Spleen (tissue), 11 donors: ENCODE measurements around the gene MED10. TPM values are rescaled to one million over a fixed set of nuclear protein-coding genes. Genes with fewer than 3 reads are reported as not detected.

Source experiments
- DNase-seq: peaks from one replicate; pipeline ENCODE4 v3.0.0-alpha.2; 2020
- H3K27ac ChIP-seq, 8 donors: fragments of 200-600 bp; sonication (generic) in 7 of 8; 1 replicate in 4 of 8; 2 replicates in 4 of 8; pipeline versions ENCODE4 v1.5.0 to v1.8.0; 2016 to 2021; ENCODE audit warnings: inconsistent platforms in 4 of 8, mild to moderate bottlenecking in 4 of 8, moderate library complexity in 1 of 8
- H3K27me3 ChIP-seq, 7 donors: fragments of 200-600 bp; sonication (generic) in 6 of 7; replicated peaks in 1 of 7; 1 replicate in 4 of 7; 2 replicates in 3 of 7; pipeline versions ENCODE4 v1.5.0 to v1.8.0; 2016 to 2021; ENCODE audit warnings: inconsistent platforms in 3 of 7, mild to moderate bottlenecking in 1 of 7
- H3K36me3 ChIP-seq, 6 donors: fragments of 200-600 bp; sonication (generic) in 5 of 6; 1 replicate in 4 of 6; 2 replicates in 2 of 6; pipeline versions ENCODE4 v1.5.0 to v1.8.0; 2016 to 2021; ENCODE audit warnings: inconsistent platforms in 2 of 6
- H3K4me1 ChIP-seq, 6 donors: fragments of 200-600 bp; sonication (generic) in 5 of 6; 1 replicate in 3 of 6; 2 replicates in 3 of 6; pipeline versions ENCODE4 v1.5.0 to v1.8.0; 2016 to 2021; ENCODE audit warnings: inconsistent platforms in 3 of 6
- H3K4me3 ChIP-seq, 8 donors: fragments of 200-600 bp; sonication (generic) in 7 of 8; 1 replicate in 4 of 8; 2 replicates in 4 of 8; pipeline versions ENCODE4 v1.5.0 to v1.8.0; 2016 to 2021; ENCODE audit warnings: inconsistent platforms in 4 of 8, mild to moderate bottlenecking in 4 of 8, moderate library complexity in 2 of 8
- H3K9me3 ChIP-seq, 8 donors: fragments of 200-600 bp; sonication (generic) in 7 of 8; 1 replicate in 4 of 8; 2 replicates in 4 of 8; pipeline versions ENCODE4 v1.5.0 to v1.8.0; 2016 to 2021; ENCODE audit warnings: inconsistent platforms in 4 of 8
- POLR2A ChIP-seq, 3 donors: fragments of 450-650 bp; IDR thresholded peaks; one replicate each; pipeline ENCODE4 v1.5.1; 2017; ENCODE audit warnings: antibody characterized with exemption in 3 of 3, mild to moderate bottlenecking in 1 of 3
- POLR2AphosphoS5 ChIP-seq, 3 donors: sonication (generic); formaldehyde crosslinking; IDR thresholded peaks; one replicate each; pipeline ENCODE4 v1.5.1; 2017; ENCODE audit warnings: antibody characterized with exemption in 3 of 3
- WGBS, 5 donors: extraction: QIAGEN DNeasy Blood & Tissue Kit in 3 of 5; methylation state at CpG; one replicate each; pipeline versions ENCODE4 v1.1.5 to v1.1.7; 2013 to 2018; 5-methylcytosine and 5-hydroxymethylcytosine counted together
- intact Hi-C: fragments of 100-400 bp; cut with DNase I; formaldehyde crosslinking; loops from one replicate; pipeline ENCODE4 v1.15.0; 2023; ENCODE audit warnings: low total_unique reads
- polyA plus RNA-seq, 3 donors: library from polyadenylated mRNA; stranded (reverse); fragments of 200-250 nt; gene quantifications; one replicate each; pipeline ENCODE4 v1.2.1, GENCODE V29; 2013
- total RNA-seq, 7 donors: library from RNA; depleted of rRNA in 3 of 7; stranded (reverse); fragments of >200 nt in 3 of 7; fragmentation: NEBNext Ultra II Directional in 4 of 7; extraction: Animal tissue kit (Norgen Biotek cat#: 25700) in 4 of 7; gene quantifications; one replicate each; pipeline versions ENCODE4 v1.1.0 to v1.2.1, GENCODE V29; 2016 to 2021
- TF ChIP-seq, protein P1 (sequence below), 11 experiments: fragments of 200-600 bp in 7 of 11; fragments of 450-650 bp in 4 of 11; sonication (generic) in 4 of 11; IDR thresholded peaks in 8 of 11; conservative IDR thresholded peaks in 3 of 11; 1 replicate in 7 of 11; 2 replicates in 4 of 11; pipeline versions ENCODE4 v1.4.0 to v1.8.0; 2016 to 2021; ENCODE audit warnings: antibody characterized with exemption in 11 of 11, inconsistent platforms in 4 of 11, mild to moderate bottlenecking in 1 of 11
- donor health status: healthy with polysubstance abuse.
- donor health status: DM: no; HTN: no; CAD: no; lungs with moderate emphysema.
- donor health status: DM: no; HTN: no; CAD: no.
- donor health status: Bipolar disorder and iron deficiency.
- donor health status: healthy.
- donor health status: DM: no; HTN: no; CAD: no.
- donor health status: DM: yes; HTN: yes; CAD: no.

Gene MED10
- total and polyA plus RNA-seq, 10 donors, result 31.9 to 50.4 (median 43.6) TPM

DNA sequence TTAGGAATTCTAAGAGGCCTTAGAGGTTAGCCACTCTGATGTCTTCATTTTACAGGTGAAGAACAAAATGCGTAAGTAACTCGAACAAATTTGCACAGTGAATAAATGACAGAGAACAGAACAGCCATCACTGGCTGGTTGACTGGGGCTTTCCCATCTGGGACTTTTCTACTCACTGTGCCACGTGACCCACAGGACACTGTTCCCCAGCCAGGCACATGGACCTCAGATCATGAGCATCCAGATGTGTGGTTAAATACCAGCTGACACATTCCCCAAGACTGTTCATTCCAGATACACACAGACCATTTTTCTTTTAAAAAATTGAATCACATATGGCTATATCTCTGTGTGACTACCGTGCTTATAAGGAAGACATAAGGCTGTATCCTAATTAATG, 25.8 kb upstream of the MED10 start:
- 73 to 89% (median 80%) methylated on average over 4 of the region's 4 CpGs for WGBS, 5 donors
- no peak overlapping the region for H3K27ac ChIP-seq
- intact Hi-C loops, result no loop called here

DNA sequence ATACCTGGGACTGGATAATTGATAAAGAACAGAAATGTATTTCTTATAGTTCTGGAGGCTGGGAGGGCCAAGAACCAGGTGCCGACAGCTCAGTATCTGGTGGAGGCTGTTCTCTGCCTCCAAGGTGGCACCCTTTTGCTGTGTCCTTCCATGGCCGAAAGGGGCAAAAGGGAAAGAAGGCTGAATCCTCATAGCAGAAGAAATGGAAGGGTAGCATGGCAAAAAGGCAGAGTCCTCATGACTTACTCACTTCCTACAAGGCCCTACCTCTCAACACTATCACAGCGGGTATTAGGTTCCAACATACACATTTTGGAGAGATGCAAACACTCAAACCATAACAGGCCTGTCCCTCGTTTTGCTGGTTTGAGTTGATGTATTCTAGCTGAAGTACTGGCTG, 25.1 kb upstream of the MED10 start:
- no peaks in the 10 kb centered on the region for H3K36me3 ChIP-seq
- TF ChIP-seq, protein P1, sequence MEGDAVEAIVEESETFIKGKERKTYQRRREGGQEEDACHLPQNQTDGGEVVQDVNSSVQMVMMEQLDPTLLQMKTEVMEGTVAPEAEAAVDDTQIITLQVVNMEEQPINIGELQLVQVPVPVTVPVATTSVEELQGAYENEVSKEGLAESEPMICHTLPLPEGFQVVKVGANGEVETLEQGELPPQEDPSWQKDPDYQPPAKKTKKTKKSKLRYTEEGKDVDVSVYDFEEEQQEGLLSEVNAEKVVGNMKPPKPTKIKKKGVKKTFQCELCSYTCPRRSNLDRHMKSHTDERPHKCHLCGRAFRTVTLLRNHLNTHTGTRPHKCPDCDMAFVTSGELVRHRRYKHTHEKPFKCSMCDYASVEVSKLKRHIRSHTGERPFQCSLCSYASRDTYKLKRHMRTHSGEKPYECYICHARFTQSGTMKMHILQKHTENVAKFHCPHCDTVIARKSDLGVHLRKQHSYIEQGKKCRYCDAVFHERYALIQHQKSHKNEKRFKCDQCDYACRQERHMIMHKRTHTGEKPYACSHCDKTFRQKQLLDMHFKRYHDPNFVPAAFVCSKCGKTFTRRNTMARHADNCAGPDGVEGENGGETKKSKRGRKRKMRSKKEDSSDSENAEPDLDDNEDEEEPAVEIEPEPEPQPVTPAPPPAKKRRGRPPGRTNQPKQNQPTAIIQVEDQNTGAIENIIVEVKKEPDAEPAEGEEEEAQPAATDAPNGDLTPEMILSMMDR (IDR thresholded peaks at IDR 0.05 in 8 of 11, conservative IDR thresholded peaks at IDR 0.05 in 3 of 11), result no peak
- TF ChIP-seq POLR2AphosphoS5 (IDR thresholded peaks at IDR 0.05), result no peak
- no peak for TF ChIP-seq POLR2A (IDR thresholded peaks at IDR 0.05)
- intact Hi-C loops, result no loop called here
- no peak for DNase-seq
- H3K4me3 ChIP-seq, result no peak overlapping the region
- H3K27ac ChIP-seq, result no peak overlapping the region
- H3K27me3 ChIP-seq, result peaks cover 0 to 13% (median 0%) of the 10 kb centered on the region in 7 donors
- no peaks in the 10 kb centered on the region for H3K9me3 ChIP-seq
- no peaks in the 10 kb centered on the region for H3K4me1 ChIP-seq
- 80 to 94% (median 84%) methylated on average over 4 of the region's 4 CpGs for WGBS, 5 donors

More for the DNA sequence above, 25.8 kb upstream of the MED10 start:
- H3K4me1 ChIP-seq, result no peaks in the 10 kb centered on the region
- peaks cover 0 to 13% (median 0%) of the 10 kb centered on the region in 7 donors for H3K27me3 ChIP-seq
- H3K4me3 ChIP-seq, result no peak overlapping the region
- no peaks in the 10 kb centered on the region for H3K9me3 ChIP-seq
- H3K36me3 ChIP-seq, result no peaks in the 10 kb centered on the region
- no peak for TF ChIP-seq POLR2AphosphoS5 (IDR thresholded peaks at IDR 0.05)
- TF ChIP-seq POLR2A (IDR thresholded peaks at IDR 0.05), result no peak
- TF ChIP-seq, protein P1 (IDR thresholded peaks at IDR 0.05 in 8 of 11, conservative IDR thresholded peaks at IDR 0.05 in 3 of 11), result no peak
- DNase-seq, result no peak

DNA sequence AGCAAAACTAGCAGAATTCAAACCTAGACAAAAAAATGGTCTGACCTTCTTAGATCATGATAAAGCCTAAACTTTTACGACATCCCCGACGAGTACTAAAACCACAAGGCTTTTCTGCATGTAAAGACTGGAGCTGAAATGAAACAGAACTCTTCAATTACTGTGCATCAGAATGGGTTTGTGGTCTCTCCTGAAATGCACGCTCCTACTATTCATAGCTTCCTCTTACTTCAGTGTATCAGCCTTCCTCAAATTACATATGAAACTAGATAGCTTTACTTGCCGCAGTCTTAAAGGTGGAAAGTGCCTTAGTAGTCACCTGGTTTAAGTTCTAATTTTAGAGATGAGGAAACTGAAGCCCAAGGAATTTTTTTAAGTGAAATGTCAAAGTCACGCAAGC, 24.6 kb upstream of the MED10 start:
- H3K9me3 ChIP-seq, result no peaks in the 10 kb centered on the region
- no peak for TF ChIP-seq POLR2AphosphoS5 (IDR thresholded peaks at IDR 0.05)
- TF ChIP-seq POLR2A (IDR thresholded peaks at IDR 0.05), result no peak
- no peak for DNase-seq
- H3K4me3 ChIP-seq, result no peak overlapping the region
- peaks cover 0 to 13% (median 0%) of the 10 kb centered on the region in 7 donors for H3K27me3 ChIP-seq
- no peak overlapping the region for H3K27ac ChIP-seq
- intact Hi-C loops, result no loop called here
- WGBS, 5 donors, result 52 to 64% (median 61%) methylated on average over 6 of the region's 6 CpGs
- H3K36me3 ChIP-seq, result no peaks in the 10 kb centered on the region
- no peaks in the 10 kb centered on the region for H3K4me1 ChIP-seq

DNA sequence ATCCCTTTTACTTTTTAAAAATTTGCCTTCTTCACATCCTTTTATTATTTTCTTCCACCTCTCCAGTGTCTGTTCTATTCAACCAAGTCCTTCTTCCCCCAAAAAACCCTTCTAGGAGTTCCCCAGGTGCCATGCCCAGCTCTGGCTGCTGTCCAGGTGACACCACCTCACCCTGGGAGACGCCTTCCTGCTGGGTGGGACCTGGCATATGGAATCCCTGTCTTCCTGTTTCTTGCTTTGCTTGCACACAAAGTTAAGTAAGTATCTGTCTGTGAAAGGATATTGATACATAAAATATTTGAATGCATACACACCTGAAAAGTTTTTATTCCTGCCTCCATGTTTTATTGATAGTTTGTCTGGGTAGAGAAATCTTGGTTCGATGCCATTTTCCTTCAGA, 23.1 kb upstream of the MED10 start:
- Histone ChIP-seq H3K9me3 (no peaks in the 10 kb centered on the region), H3K27ac (no peak overlapping the region), H3K4me3 (no peak overlapping the region), H3K36me3 (no peaks in the 10 kb centered on the region), H3K27me3 (peaks cover 0 to 12% (median 0%) of the 10 kb centered on the region in 7 donors), H3K4me1 (no peaks in the 10 kb centered on the region)
- intact Hi-C loops, result no loop called here
- WGBS, 5 donors, result 66 to 84% (median 75%) methylated on average over 2 of the region's 2 CpGs
- DNase-seq, result no peak
- TF ChIP-seq, protein P1 (IDR thresholded peaks at IDR 0.05 in 8 of 11, conservative IDR thresholded peaks at IDR 0.05 in 3 of 11), result no peak
- TF ChIP-seq POLR2AphosphoS5 (IDR thresholded peaks at IDR 0.05), result no peak
- TF ChIP-seq POLR2A (IDR thresholded peaks at IDR 0.05), result no peak
